Neuronal stem cell (in vitro differentiated cells): Measurements from ENCODE around the gene DHX57.

Source experiments
- DNase-seq: peaks from one replicate; pipeline ENCODE4 v3.0.0-alpha.2; 2013; ENCODE audit warnings: low spot score
- H2AFZ ChIP-seq: one replicate; pipeline ENCODE4 v1.6.1; 2013; ENCODE audit warnings: mild to moderate bottlenecking, low read length, inconsistent platforms
- H2AK5ac ChIP-seq: 2 replicates; pipeline ENCODE4 v1.6.1; 2013; ENCODE audit warnings: low read depth, mild to moderate bottlenecking, inconsistent platforms, low read length, moderate library complexity, mixed read lengths
- H2BK120ac ChIP-seq: 2 replicates; pipeline ENCODE4 v1.6.1; 2013; ENCODE audit warnings: low read depth, mild to moderate bottlenecking, inconsistent platforms, low read length, moderate library complexity, mixed read lengths
- H2BK12ac ChIP-seq: one replicate; pipeline ENCODE4 v1.6.1; 2013; ENCODE audit warnings: low read length, inconsistent platforms
- H2BK15ac ChIP-seq: 2 replicates; pipeline ENCODE4 v1.6.1; 2013; ENCODE audit warnings: mild to moderate bottlenecking, low read length, inconsistent platforms, mixed read lengths
- H2BK5ac ChIP-seq: one replicate; pipeline ENCODE4 v1.6.1; 2013; ENCODE audit warnings: inconsistent platforms, mild to moderate bottlenecking, low read length, moderate library complexity
- H3K14ac ChIP-seq: one replicate; pipeline ENCODE4 v1.6.1; 2013; ENCODE audit warnings: low read length, inconsistent platforms
- H3K18ac ChIP-seq: 2 replicates; pipeline ENCODE4 v1.6.1; 2013; ENCODE audit warnings: low read length, inconsistent platforms
- H3K23ac ChIP-seq: 2 replicates; pipeline ENCODE4 v1.6.1; 2013; ENCODE audit warnings: low read depth, mild to moderate bottlenecking, mixed read lengths, low read length, inconsistent platforms; ENCODE audit not compliant: poor library complexity
- H3K27ac ChIP-seq: replicated peaks from 3 replicates; pipeline ENCODE4 v1.5.1; 2013; ENCODE audit warnings: low read length, inconsistent platforms
- H3K27me3 ChIP-seq, 3 experiments: 2 replicates each; pipeline ENCODE4 v1.6.1; 2013; ENCODE audit warnings: low read length in 3 of 3, mild to moderate bottlenecking in 2 of 3, inconsistent platforms in 1 of 3, low read depth in 1 of 3, mixed read lengths in 1 of 3, moderate library complexity in 1 of 3; ENCODE audit not compliant: control insufficient read depth in 3 of 3, insufficient read depth in 3 of 3
- H3K36me3 ChIP-seq, 2 donors: replicated peaks in 1 of 2; 2 replicates each; pipeline ENCODE4 v1.6.1; 2013; ENCODE audit warnings: low read length in 2 of 2; ENCODE audit not compliant: control insufficient read depth in 2 of 2, insufficient read depth in 2 of 2
- H3K4ac ChIP-seq: 2 replicates; pipeline ENCODE4 v1.6.1; 2013; ENCODE audit warnings: inconsistent platforms, mild to moderate bottlenecking, low read length, moderate library complexity
- H3K4me1 ChIP-seq, 2 donors: 1 replicate in 1 of 2; 2 replicates in 1 of 2; pipeline ENCODE4 v1.6.1; 2013; ENCODE audit warnings: low read length in 2 of 2, low read depth in 1 of 2; ENCODE audit not compliant: control insufficient read depth in 2 of 2, insufficient read depth in 1 of 2
- H3K4me2 ChIP-seq: one replicate; pipeline ENCODE4 v1.6.1; 2013; ENCODE audit warnings: mild to moderate bottlenecking, low read length, inconsistent platforms; ENCODE audit not compliant: insufficient read depth, poor library complexity, severe bottlenecking
- H3K4me3 ChIP-seq, 2 donors: 2 replicates each; pipeline ENCODE4 v1.5.1; 2013; ENCODE audit warnings: low read length in 2 of 2, mild to moderate bottlenecking in 2 of 2, inconsistent platforms in 1 of 2, moderate library complexity in 1 of 2
- H3K79me1 ChIP-seq: one replicate; pipeline ENCODE4 v1.6.1; 2013; ENCODE audit warnings: low read depth, mild to moderate bottlenecking, inconsistent platforms, low read length, moderate library complexity
- H3K9ac ChIP-seq: one replicate; pipeline ENCODE4 v1.6.1; 2013; ENCODE audit warnings: mild to moderate bottlenecking, low read depth, low read length, inconsistent platforms; ENCODE audit not compliant: poor library complexity
- H3K9me3 ChIP-seq, 2 donors: replicated peaks in 1 of 2; 2 replicates each; pipeline versions ENCODE3 to v1.6.1; 2013; ENCODE audit warnings: low read length in 2 of 2, mild to moderate bottlenecking in 2 of 2, inconsistent platforms in 1 of 2, low read depth in 1 of 2, mixed read lengths in 1 of 2, moderate library complexity in 1 of 2; ENCODE audit not compliant: control insufficient read depth in 2 of 2, insufficient read depth in 1 of 2
- H4K8ac ChIP-seq: one replicate; pipeline ENCODE4 v1.6.1; 2013; ENCODE audit warnings: low read depth, mild to moderate bottlenecking, inconsistent platforms, low read length, moderate library complexity
- H4K91ac ChIP-seq: one replicate; pipeline ENCODE4 v1.6.1; 2013; ENCODE audit warnings: low read length, low read depth, mild to moderate bottlenecking, inconsistent platforms; ENCODE audit not compliant: poor library complexity
- WGBS, 2 donors: extraction: QIAGEN DNeasy Blood & Tissue Kit; methylation state at CpG; one replicate each; pipeline ENCODE4 v1.1.7; 2013; ENCODE audit warnings: missing lambda C conversion rate in 2 of 2, mixed read lengths in 1 of 2; ENCODE audit not compliant: insufficient read length in 2 of 2, insufficient replicate concordance in 1 of 2; ENCODE audit errors: extremely low coverage in 2 of 2; 5-methylcytosine and 5-hydroxymethylcytosine counted together

DHX57 gene

GRCh38 chr2:38911191-38911590 is 35.5 kb upstream of the DHX57 start:
- Histone ChIP-seq H4K91ac (no peak overlapping the region), H2BK5ac (no peak overlapping the region), H2BK12ac (no peak overlapping the region), H3K23ac (no peak overlapping the region), H3K9me3 (no peaks in the 10 kb centered on the region), H3K4me2 (no peak overlapping the region), H2AFZ (no peak overlapping the region), H3K4ac (no peak overlapping the region), H3K18ac (no peak overlapping the region), H3K27me3 (no peaks in the 10 kb centered on the region), H3K36me3 (no peaks in the 10 kb centered on the region), H2BK120ac (no peak overlapping the region), H2BK15ac (no peak overlapping the region), H3K9ac (no peak overlapping the region), H3K4me1 (no peaks in the 10 kb centered on the region), H3K4me3 (no peak overlapping the region), H3K79me1 (no peaks in the 10 kb centered on the region), H3K27ac (no peak overlapping the region), H4K8ac (no peak overlapping the region), H3K14ac (no peak overlapping the region), H2AK5ac (no peak overlapping the region)
- WGBS, 2 donors: no CpG with 5 or more reads among the region's 1 CpG
- no peak for DNase-seq

- H4K8ac ChIP-seq: no peak overlapping the region
- H2AFZ ChIP-seq: no peak overlapping the region
- H3K23ac ChIP-seq: no peak overlapping the region
- no peaks in the 10 kb centered on the region for H3K4me1 ChIP-seq
- H2BK15ac ChIP-seq: no peak overlapping the region
- no peak overlapping the region for H3K9ac ChIP-seq
- H2BK5ac ChIP-seq: no peak overlapping the region
- H3K4me3 ChIP-seq: no peak overlapping the region
- H3K27ac ChIP-seq: no peak overlapping the region
- H3K4me2 ChIP-seq: no peak overlapping the region
- no peaks in the 10 kb centered on the region for H3K79me1 ChIP-seq
- H2BK12ac ChIP-seq: no peak overlapping the region
- no CpG with 5 or more reads among the region's 1 CpG for WGBS, 2 donors
- no peak overlapping the region for H2AK5ac ChIP-seq
- no peak overlapping the region for H4K91ac ChIP-seq
- H3K9me3 ChIP-seq: no peaks in the 10 kb centered on the region
- no peaks in the 10 kb centered on the region for H3K36me3 ChIP-seq
- H2BK120ac ChIP-seq: no peak overlapping the region
- no peak overlapping the region for H3K14ac ChIP-seq
- no peak for DNase-seq
- H3K18ac ChIP-seq: no peak overlapping the region
- no peak overlapping the region for H3K4ac ChIP-seq
- H3K27me3 ChIP-seq: no peaks in the 10 kb centered on the region
Observed at GRCh38 chr2:38909872-38910271, 34.1 kb upstream of the DHX57 start.

- H2BK120ac ChIP-seq: no peak overlapping the region
- H3K23ac ChIP-seq: no peak overlapping the region
Observed at GRCh38 chr2:38907743-38908562, 32.2 kb upstream of the DHX57 start.

GRCh38 chr2:38907242-38907641 is 31.5 kb upstream of the DHX57 start:
- Histone ChIP-seq H3K9me3 (no peaks in the 10 kb centered on the region), H2BK120ac (no peak overlapping the region), H3K18ac (no peak overlapping the region), H3K23ac (no peak overlapping the region), H3K27me3 (no peaks in the 10 kb centered on the region), H4K8ac (no peak overlapping the region), H2AK5ac (no peak overlapping the region), H2BK12ac (no peak overlapping the region), H3K27ac (no peak overlapping the region), H3K4me1 (no peaks in the 10 kb centered on the region), H3K14ac (no peak overlapping the region), H2BK15ac (no peak overlapping the region), H3K79me1 (no peaks in the 10 kb centered on the region), H2AFZ (no peak overlapping the region), H3K9ac (no peak overlapping the region), H4K91ac (no peak overlapping the region), H3K4me3 (no peak overlapping the region), H2BK5ac (no peak overlapping the region), H3K4ac (no peak overlapping the region), H3K36me3 (no peaks in the 10 kb centered on the region), H3K4me2 (no peak overlapping the region)
- no CpG with 5 or more reads among the region's 1 CpG for WGBS, 2 donors
- no peak for DNase-seq

More at GRCh38 chr2:38907743-38908562, 32.2 kb upstream of the DHX57 start:
- Histone ChIP-seq H3K4me2 (no peak overlapping the region), H3K27me3 (no peaks in the 10 kb centered on the region), H2AK5ac (no peak overlapping the region), H3K9me3 (no peaks in the 10 kb centered on the region), H3K4me1 (no peaks in the 10 kb centered on the region), H3K18ac (no peak overlapping the region), H2BK15ac (no peak overlapping the region), H4K91ac (no peak overlapping the region), H2AFZ (no peak overlapping the region), H3K4me3 (no peak overlapping the region), H3K14ac (no peak overlapping the region), H3K79me1 (no peaks in the 10 kb centered on the region), H4K8ac (no peak overlapping the region), H2BK5ac (no peak overlapping the region), H3K36me3 (no peaks in the 10 kb centered on the region), H3K27ac (no peak overlapping the region), H3K9ac (no peak overlapping the region), H3K4ac (no peak overlapping the region), H2BK12ac (no peak overlapping the region)
- WGBS, 2 donors: no CpG with 5 or more reads among the region's 2 CpGs
- no peak for DNase-seq
